HG02852 (cell line): ENCODE data around the gene JHY.

Experiments used
- ATAC-seq: cut with Tn5 transposase; IDR thresholded peaks from one replicate; pipeline ENCODE4 v1.9.1; 2021; ENCODE audit warnings: mild to moderate bottlenecking, moderate library complexity; ENCODE audit not compliant: unreplicated experiment

The JHY gene

DNA sequence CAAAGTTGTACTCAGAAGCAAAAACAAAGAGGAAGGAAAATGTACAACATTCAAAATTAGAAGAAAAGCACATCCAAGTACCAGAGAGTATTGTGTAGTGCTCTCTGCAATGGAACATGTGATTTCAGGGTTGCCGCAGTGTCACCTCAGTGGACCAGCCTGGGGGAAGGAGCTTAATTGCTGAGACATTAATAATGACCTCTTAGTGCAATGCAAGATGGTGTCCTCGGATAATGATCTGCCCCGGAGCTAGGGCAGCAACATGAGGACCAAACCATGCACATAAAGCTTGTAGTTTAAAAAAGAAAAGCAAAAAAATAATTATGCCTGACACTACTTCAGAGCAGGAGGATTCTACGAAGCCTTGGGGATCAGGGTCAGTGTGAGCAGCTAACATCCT is 11.3 kb upstream of the JHY start:
- ATAC-seq = no peak

DNA sequence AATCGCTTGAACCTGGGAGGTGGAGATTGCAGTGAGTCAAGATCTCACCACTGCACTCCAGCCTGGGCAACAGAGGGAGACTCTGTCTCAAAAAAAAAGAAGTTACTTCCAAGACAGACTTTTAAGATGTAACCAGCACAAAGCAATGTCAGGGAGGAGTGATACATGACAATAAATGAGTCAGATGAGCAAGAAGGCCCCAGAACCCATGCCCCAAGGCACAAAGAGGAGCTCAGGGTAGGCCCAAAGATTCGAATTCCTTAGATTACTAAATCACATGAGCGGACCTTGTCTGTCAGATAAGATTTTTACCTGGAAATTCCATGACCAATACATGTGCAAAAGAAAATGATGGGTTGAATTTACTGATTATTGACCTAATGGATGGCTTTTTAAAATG is 10.5 kb upstream of the JHY start:
- ATAC-seq = no peak

DNA sequence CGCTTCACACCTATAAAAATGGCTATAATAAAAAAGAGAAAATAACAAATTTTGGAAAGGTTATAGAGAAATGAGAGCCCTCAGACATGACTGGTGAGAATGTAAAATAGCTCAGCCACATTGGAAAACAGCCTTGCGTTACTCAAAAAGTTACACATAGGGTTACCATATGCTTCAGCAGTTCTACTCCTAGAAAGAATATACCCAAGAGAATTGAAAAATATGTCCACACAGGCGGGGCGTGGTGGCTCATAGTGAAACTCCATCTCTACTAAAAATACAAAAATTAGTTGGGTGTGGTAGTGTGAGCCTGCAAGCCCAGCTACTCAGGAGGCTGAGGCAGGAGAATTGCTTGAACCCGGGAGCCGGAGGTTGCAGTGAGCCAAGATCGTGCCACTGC is 7.6 kb upstream of the JHY start:
- ATAC-seq = peak; percentile 80

GRCh38 chr11:122877732-122878131 is 4.8 kb upstream of the JHY start:
- no peak for ATAC-seq

DNA sequence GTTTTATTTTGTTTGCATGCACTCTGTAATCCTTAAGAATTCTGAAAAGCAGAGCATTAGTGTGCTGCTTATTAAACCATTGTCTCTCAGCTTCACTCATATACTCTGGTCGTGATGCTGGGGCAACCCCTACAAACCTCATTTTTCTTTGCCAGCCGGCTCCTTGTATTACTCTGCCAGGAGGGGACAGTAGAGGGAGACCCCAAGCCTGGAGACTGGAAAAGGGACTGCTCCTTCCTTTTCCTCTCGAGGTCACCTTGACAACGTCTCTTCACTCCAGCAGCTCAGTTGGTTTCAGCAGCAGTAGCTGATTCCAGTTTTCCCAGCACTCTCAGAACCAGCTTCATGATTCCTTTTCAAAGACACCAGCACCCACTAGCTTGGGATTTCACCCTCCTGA is 2.8 kb upstream of the JHY start:
- no peak for ATAC-seq

DNA sequence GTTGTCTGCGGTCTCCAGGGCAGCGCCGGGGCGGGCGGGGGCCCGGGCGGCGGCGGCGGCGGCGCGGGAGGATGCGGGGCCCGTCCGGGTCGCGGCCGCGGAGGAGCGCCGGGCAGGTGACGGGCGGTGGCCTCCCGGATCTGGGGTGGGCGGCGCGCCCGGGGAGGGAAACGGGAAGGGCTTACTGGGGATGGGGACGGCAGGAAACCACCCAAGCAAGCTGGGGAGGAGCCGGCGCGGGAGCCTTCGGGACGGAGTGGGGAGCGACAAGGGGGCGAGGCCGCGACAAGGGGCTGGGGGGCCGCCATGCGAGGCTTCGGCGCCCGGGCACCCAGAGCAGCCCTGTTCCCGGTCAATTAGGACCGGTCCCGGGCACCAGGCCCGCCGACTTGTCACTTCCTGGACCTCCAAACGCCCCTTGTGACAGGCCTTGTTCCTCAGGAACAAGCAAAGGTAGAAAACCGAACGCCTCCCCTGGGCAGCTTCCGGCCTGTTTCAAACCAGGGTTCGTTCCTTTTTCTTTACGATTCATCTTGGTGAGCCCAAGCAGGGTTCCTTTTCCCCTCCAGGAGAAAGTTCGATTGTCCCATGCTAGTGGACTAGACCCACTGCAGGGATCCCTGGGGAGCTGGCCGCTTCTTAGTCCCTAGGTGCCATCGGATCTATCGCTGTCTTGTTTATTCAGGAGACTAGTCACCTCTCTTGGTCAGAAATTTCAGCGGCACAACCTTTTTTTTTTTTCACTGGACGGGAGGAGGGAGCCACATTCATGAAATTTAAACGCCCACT is 492 bp downstream of the JHY start:
- peak; percentile 67 for ATAC-seq

DNA sequence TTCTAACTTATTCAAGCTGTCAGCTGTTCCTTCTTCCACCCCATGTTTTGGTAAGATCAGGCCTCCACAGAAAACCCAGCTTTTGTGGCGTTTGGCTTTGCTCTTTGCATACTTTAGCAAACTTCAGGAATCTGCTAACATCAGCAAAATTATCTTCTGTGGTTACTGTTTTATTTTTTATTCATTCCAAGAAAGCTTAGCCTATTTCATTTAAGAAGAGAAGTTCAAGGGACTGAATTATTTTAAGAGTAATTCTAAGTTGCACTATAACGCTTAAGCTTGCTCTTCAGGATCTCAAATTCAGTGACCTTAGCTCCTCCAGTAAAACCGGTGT is 1.1 kb downstream of the JHY start:
- no peak for ATAC-seq

DNA sequence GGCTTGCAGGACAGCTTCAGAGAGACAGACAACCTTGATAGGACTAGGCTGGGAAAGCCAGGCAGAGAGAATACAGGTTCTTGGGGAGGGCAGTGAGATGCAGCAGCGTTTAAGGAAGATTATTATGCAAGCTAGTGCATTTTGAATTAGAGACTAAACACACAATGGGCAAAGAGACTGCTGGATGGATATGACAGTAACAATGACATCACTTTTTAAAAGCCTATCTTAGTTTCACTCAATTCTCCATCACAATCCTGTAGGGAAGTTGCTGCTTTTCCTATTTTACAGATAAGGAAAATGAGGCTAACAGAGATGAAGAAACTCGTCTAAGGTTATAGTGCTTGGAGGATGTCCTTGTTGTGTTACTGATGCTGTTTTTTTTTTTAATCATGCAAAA is 5.6 kb downstream of the JHY start:
- ATAC-seq = no peak

GRCh38 chr11:122893131-122893530 is 10.6 kb downstream of the JHY start:
- ATAC-seq = no peak

DNA sequence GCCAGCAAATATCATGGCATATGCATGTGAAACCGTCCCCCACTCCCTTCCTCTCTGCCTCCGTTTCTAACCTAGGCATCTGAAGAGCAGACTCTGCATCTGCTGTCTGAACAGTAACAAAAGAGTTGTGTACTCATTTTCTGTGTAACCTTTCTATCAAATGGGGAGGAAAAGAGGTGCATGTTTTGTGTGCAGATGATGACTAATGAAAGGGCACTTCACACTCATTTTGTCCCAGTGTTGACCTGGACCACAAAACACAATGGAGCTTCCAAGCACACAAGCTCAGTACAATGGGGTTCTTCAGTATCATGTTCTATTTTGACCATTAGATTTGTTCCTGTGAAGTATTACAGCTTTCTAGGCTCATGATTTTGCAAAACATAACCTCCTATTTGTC is 13.0 kb downstream of the JHY start:
- ATAC-seq = no peak

GRCh38 chr11:122897606-122898210 is 15.1 kb downstream of the JHY start:
- ATAC-seq = no peak

- ATAC-seq = no peak
Observed at GRCh38 chr11:122898799-122899198, 16.2 kb downstream of the JHY start.

- no peak for ATAC-seq
Observed at GRCh38 chr11:122900587-122901202, 18.1 kb downstream of the JHY start.

DNA sequence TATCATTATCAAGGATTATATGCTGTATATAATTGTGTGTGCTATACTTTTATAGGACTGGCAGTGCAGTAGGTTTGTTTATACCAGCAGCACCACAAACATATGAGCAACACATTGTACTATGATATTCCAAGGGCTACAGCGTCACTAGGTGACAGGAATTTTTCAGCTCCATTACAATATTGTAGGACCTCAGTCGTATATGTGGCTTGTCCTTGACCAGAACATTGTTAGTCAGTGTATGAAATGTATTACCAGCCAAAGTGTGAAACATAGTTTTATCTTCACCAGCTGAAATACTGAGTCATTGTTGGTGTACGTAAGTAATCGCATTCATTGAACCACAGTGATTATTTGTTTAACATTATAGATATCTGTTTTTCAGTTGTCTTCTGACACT is 20.4 kb downstream of the JHY start:
- ATAC-seq = no peak

DNA sequence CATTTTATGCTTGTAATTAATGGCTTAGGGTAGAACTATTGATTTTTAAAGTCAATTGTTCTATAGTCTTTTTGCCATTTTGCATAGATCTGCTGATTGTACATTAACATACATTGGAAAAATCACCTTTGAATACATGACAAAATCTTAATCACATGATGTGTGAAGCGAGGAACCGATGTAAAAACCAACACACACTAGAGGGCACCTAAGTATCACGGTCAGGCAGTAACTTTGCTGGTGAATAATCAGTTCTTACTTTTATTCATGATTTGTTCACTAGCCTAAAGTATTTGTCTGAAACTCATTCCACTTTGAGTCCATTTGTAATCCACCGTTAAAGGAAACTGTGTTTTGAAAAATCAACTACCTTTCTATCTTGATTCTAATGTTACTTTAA is 28.2 kb downstream of the JHY start:
- ATAC-seq = no peak

DNA sequence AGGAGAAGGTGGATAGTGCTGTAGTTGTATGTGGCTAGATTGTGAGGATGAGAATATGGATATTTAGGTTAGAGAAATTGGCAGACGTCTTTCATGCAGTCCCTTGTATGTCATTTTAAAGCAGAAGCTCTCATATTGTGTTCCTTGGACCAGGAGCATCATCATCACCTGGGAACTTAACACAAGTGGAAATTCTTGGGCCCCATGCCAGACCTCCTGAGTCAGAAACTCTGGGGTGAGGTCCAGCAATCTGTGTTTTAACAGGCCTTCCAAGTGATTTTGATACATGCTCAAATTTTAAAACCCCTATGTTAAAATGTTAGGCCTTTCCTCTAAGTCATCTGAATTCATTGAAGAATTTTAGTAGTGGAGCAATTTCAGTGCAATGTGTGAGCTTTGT is 34.8 kb downstream of the JHY start:
- no peak for ATAC-seq

DNA sequence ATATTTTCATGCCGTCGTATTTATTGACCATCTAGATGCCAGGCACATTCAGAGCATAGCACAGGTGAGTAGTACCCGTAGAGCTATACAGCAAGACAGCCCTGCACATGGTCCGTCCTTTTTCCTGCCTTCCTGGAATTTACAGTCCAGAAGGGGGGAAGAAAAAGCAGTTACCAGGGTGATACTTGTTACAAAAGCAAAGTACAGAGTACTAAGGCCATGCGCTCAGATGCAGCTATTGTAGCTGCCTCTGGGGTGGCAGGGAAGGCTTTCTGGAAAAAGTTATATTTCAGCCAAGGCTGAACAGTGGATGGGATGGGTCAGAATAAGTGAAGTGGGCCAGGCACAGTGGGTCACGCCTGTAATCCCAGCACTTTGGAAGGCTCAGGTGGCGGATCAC is 36.2 kb downstream of the JHY start:
- no peak for ATAC-seq

GRCh38 chr11:122920579-122920978 is 38.0 kb downstream of the JHY start:
- no peak for ATAC-seq

DNA sequence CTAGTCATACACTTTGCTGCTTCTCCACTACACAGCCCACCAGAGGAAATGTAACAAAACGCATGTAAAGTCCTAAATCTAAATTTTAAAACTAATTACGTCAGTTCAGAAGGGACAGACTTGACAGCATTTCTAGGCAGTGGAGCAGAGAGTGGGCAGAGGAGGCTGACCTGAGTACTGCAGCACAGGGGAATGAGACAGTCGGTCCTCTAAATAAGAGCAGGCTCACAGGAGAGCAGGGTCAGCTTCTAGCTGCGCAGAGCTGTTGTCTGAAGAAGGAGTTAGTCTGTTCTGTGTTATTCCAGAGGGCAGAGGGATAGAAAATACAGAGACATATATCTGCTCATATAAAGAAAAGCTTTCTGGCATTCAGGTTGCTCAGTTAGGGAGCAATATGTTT is 40.3 kb downstream of the JHY start:
- ATAC-seq = no peak

- no peak for ATAC-seq
Observed at GRCh38 chr11:122923302-122923701, 40.7 kb downstream of the JHY start.

- ATAC-seq = no peak
Observed at GRCh38 chr11:122931510-122931909, 49.0 kb downstream of the JHY start.

DNA sequence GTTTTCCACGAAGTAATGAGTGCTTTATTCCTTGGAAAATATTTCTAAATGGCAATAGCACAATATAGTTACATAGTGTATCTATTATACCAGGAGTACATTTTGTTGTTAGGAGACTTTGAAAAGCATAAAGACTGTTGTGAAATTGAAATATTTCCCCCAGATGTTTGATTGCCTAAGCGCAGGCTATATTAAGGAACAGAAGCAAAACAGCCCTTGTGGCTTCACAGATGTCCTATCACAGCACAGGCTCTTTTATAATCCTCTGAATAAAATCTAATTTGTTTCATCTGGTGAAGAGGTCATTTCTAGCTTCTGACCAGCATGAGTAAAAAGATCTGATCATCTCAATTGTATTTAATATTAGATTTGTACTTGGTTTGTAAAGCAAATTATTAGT is 50.9 kb downstream of the JHY start:
- no peak for ATAC-seq

DNA sequence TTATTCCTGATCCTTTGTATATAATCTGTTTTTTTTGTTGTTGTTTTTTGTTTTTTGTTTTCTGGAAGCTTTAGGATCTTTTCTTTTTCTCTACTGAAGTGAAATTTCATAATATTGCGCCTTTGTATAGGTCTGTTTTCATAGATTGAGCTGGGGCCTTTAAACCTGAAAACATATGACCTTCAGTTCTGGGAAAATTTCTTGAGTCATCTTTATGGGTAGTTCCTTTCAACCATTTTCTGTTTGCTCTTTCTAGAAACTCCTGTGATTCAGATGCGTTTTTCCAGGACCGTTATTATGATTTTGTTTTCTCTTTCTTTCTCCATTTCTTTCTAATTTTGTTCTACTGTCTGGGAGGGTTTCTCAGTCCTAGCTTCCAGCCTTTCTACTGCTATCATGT is 55.4 kb downstream of the JHY start:
- ATAC-seq = no peak
